ENCODE results near the gene PKLR.

PKLR gene

DNA sequence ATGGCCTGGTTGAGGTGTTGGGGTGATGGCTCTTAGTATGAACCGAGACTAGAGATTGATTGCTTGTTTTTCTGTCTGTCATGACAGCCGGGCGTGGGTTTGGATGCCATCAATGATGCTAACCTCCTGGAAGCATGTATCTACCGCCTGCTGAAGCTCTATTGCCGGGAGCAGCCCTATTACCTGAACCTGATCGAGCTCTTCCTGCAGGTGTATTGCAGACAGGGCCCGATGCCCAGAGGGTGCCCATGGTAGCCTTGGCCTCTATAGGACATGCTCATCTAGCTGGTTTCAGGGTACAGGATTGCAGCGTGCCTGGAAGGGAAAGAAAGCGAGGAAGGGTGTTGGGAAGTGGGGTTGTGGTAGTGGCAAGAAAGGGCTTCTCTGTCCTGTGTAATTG lies 16.8 kb upstream of the PKLR start:
- no peak overlapping the region for H3K4me3 ChIP-seq (ENCODE audit: low read depth, low read length)
- H3K27ac ChIP-seq (ENCODE audit: low read depth, low read length) = no peak overlapping the region
- peaks cover 20% of the 10 kb centered on the region for H3K79me2 ChIP-seq (ENCODE audit: control insufficient read depth, insufficient read depth, low read length, unreplicated experiment)
- no peak overlapping the region for H2AFZ ChIP-seq (ENCODE audit: low read length, unreplicated experiment)
- no peaks in the 10 kb centered on the region for H3K27me3 ChIP-seq (ENCODE audit: insufficient read depth, low read length)
- H3K36me3 ChIP-seq (ENCODE audit: insufficient read depth, low read length) = peaks cover 12% of the 10 kb centered on the region; the same call in 1 of the 2 replicates
- peaks cover 24% of the 10 kb centered on the region for H3K4me1 ChIP-seq (ENCODE audit: control insufficient read depth, insufficient read depth, low read length, unreplicated experiment)

DNA sequence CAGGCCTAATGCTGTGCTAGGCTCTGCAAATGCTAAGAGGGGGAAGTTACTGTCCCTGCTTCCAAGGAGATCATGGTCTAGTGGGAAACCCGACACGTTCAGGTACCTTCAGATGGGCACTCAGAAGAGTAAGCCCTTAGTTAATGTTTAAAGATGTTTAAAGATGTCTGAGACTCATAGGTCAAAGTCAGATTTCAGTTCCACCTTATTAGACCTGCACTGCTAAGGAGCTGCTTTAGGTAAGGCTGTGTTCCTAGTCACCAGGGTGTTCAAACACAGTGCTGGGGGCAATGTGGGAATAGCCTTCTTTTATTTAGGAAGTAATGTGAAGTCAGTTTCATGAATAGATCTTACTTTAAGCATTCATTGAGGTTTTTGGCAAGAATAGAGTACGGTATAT lies 15.7 kb upstream of the PKLR start:
- H3K27ac ChIP-seq (ENCODE audit: low read depth, low read length) = no peak overlapping the region

DNA sequence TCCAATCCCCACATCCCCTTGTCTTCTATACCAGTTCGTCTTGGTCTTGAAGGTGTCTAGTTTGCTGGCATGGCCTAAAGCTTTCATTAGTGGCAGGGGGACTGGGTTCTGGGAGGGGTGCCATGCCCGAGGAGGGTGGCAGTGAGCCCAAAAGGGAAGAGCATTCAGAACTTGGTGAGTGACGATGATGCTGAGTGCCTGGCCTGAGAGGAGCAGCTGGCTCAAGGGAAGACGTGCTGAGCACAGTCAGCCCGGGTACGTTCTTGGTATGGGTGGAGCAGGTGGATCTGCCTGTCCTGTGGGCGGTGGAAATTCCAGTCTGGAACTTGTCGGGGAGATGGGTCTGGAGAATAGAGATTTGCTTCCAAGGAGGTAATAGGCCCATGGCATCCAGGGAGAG lies 12.0 kb upstream of the PKLR start:
- Histone ChIP-seq H3K4me1 (ENCODE audit: control insufficient read depth, insufficient read depth, low read length, unreplicated experiment) (peaks cover 14% of the 10 kb centered on the region), H3K36me3 (ENCODE audit: insufficient read depth, low read length) (peaks cover 7% of the 10 kb centered on the region; the same call in 1 of the 2 replicates)

More for the DNA sequence above, 15.7 kb upstream of the PKLR start:
- H2AFZ ChIP-seq (ENCODE audit: low read length, unreplicated experiment) = no peak overlapping the region
- peaks cover 18% of the 10 kb centered on the region for H3K4me1 ChIP-seq (ENCODE audit: control insufficient read depth, insufficient read depth, low read length, unreplicated experiment)
- no peak overlapping the region for H3K4me3 ChIP-seq (ENCODE audit: low read depth, low read length)
- H3K79me2 ChIP-seq (ENCODE audit: control insufficient read depth, insufficient read depth, low read length, unreplicated experiment) = peaks cover 18% of the 10 kb centered on the region
- H3K36me3 ChIP-seq (ENCODE audit: insufficient read depth, low read length) = peaks cover 16% of the 10 kb centered on the region; the same call in 1 of the 2 replicates
- H3K27me3 ChIP-seq (ENCODE audit: insufficient read depth, low read length) = no peaks in the 10 kb centered on the region

DNA sequence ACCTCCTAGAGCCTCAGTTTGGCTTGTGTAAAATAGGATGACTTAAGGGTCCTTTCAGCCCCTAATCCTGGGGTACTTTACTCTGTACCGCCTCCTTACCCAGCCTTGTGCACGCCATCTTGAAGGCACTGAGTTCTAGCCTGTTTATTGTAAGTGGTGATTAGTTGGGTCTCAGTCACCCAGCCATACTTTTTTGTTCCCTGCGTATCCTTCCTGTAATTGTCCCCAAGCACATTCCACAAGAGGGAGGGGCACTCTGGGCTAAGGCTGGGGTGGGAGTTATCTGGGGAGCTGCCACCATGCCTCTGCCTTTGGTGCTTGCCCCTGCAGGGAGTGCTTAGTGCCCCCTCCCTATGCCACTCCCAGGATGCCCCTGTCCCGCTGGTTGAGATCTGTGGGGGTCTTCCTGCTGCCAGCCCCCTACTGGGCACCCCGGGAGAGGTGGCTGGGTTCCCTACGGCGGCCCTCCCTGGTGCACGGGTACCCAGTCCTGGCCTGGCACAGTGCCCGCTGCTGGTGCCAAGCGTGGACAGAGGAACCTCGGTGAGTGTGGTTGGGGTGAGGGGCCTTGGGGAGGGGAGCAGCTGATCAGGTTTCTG lies 8.3 kb upstream of the PKLR start:
- H3K4me3 ChIP-seq (ENCODE audit: low read depth, low read length) = peak overlapping the region; percentile 80
- peak overlapping the region; percentile 97 for H3K27ac ChIP-seq (ENCODE audit: low read depth, low read length)
- H3K36me3 ChIP-seq (ENCODE audit: insufficient read depth, low read length) = peaks cover 7% of the 10 kb centered on the region; the same call in 1 of the 2 replicates
- H3K27me3 ChIP-seq (ENCODE audit: insufficient read depth, low read length) = no peaks in the 10 kb centered on the region
- H3K79me2 ChIP-seq (ENCODE audit: control insufficient read depth, insufficient read depth, low read length, unreplicated experiment) = peaks cover 38% of the 10 kb centered on the region
- peak overlapping the region; percentile 11 for H2AFZ ChIP-seq (ENCODE audit: low read length, unreplicated experiment)
- H3K4me1 ChIP-seq (ENCODE audit: control insufficient read depth, insufficient read depth, low read length, unreplicated experiment) = peaks cover 24% of the 10 kb centered on the region

More for the DNA sequence above, 12.0 kb upstream of the PKLR start:
- no peak overlapping the region for H3K27ac ChIP-seq (ENCODE audit: low read depth, low read length)
- H3K79me2 ChIP-seq (ENCODE audit: control insufficient read depth, insufficient read depth, low read length, unreplicated experiment) = peaks cover 38% of the 10 kb centered on the region
- H3K4me3 ChIP-seq (ENCODE audit: low read depth, low read length) = no peak overlapping the region
- no peaks in the 10 kb centered on the region for H3K27me3 ChIP-seq (ENCODE audit: insufficient read depth, low read length)
- no peak overlapping the region for H2AFZ ChIP-seq (ENCODE audit: low read length, unreplicated experiment)

DNA sequence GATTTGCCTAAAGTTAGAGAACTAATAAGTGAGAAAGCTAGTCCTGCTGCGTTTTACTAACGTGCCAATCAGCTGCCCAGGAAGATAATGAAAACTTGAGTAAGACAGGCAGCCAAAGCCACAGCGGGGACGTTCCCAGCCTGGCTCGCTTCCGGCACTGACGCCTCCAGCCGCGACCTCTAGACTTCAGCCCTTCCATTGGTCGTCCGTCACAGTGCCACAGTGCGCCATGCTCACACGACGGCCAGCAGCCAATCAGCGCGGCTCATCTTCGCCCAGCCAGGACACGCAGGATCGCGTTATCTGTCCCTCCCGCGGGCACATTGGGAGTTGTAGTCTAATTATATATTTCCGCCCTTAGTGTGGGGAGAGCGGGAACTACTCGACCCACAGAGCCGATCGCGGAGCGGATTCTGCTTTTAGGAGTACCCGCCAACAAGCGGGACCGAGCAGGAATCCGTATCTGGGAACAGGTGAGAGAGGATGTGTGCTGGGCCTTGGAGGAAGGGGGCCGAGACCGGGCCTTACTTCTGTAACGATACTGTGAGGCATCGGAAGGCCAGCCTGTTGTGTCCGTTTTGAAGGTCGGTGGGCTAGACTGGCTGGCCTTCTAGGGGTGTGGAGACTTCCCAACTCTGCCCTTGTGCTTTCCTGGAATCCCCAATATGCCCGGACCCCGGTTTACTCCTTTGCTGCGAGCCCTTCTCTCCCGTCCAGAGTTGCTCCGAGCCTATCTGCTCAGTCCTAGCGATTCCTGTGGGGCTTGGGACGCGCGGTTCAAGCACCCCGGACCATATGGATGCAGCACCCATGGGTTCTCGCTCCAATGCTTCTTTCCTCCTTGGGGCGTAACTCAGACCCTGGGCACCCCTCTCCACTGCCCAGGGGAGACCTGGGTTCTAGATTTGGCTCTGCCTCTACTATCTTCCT lies 7.5 kb upstream of the PKLR start, which contains the start of gene FDPS:
FDPS (plus strand) TSS at position 374 of the 930 bp plus-strand sequence. CDS start 924 bp downstream, outside the sequence.
- H3K79me2 ChIP-seq (ENCODE audit: control insufficient read depth, insufficient read depth, low read length, unreplicated experiment) = peaks cover 38% of the 10 kb centered on the region
- H3K36me3 ChIP-seq (ENCODE audit: insufficient read depth, low read length) = peaks cover 7% of the 10 kb centered on the region; the same call in 1 of the 2 replicates
- H2AFZ ChIP-seq (ENCODE audit: low read length, unreplicated experiment) = peak within 1 kb of the TSS; percentile 91
- peak within 1 kb of the TSS; percentile 80 for H3K4me3 ChIP-seq (ENCODE audit: low read depth, low read length)
- H3K27ac ChIP-seq (ENCODE audit: low read depth, low read length) = peak within 1 kb of the TSS; percentile 97
- peaks cover 24% of the 10 kb centered on the region for H3K4me1 ChIP-seq (ENCODE audit: control insufficient read depth, insufficient read depth, low read length, unreplicated experiment)
- no peaks in the 10 kb centered on the region for H3K27me3 ChIP-seq (ENCODE audit: insufficient read depth, low read length)

DNA sequence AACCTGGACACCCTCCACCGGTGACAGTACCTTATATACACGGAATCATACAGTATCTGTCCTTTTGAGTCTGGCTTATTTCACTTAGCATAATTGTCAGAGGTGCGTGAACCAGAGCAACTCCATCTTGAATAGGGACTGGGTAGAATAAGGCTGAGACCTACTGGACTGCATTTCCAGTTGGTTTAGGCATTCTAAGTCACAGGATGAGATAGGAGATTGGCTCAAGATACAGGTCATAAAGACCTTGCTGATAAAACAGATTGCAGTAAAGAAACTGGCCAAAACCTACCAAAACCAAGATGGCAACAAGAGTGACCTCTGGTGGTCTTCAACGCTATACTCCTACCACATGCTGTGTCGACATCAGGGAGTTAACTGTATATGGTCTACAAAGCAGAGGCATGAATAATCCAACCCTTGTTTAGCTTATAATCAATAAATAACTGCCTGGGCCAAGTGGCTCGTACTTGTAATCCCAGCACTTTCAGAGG lies 6.1 kb upstream of the PKLR start:
- H2AFZ ChIP-seq (ENCODE audit: low read length, unreplicated experiment) = no peak overlapping the region
- H3K36me3 ChIP-seq (ENCODE audit: insufficient read depth, low read length) = peaks cover under 1% of the 10 kb centered on the region; the same call in 1 of the 2 replicates
- H3K4me3 ChIP-seq (ENCODE audit: low read depth, low read length) = no peak overlapping the region
- H3K79me2 ChIP-seq (ENCODE audit: control insufficient read depth, insufficient read depth, low read length, unreplicated experiment) = peaks cover 34% of the 10 kb centered on the region
- H3K27me3 ChIP-seq (ENCODE audit: insufficient read depth, low read length) = no peaks in the 10 kb centered on the region
- H3K27ac ChIP-seq (ENCODE audit: low read depth, low read length) = 0 out of 2 replicates have a peak overlapping the region, but pooled peaks have one; percentile 97
- peaks cover 24% of the 10 kb centered on the region for H3K4me1 ChIP-seq (ENCODE audit: control insufficient read depth, insufficient read depth, low read length, unreplicated experiment)

DNA sequence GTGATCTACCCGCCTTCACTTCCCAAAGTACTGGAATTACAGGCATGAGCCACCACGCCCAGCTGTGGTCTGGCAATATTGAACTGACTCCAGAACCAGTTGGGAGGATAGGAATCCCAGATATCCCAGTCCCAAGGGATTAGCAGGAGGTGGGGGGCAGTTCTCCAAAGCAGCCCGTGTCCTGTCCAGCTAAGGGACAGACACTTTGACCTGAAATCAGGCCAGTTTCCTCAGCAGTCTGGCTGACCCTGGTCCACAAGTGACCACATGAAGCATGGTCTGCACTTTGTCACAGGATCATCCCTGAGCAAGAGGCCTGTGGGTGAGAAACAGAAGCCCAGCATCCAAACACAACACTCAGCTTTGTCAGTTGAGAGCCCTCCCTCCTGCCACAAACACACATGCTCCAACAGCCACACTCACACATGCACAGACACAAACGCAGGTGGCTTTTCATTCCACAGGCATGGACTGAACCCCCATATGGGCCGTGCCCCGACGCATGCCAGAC lies 4.7 kb upstream of the PKLR start:
- Histone ChIP-seq H3K4me3 (ENCODE audit: low read depth, low read length) (no peak overlapping the region), H2AFZ (ENCODE audit: low read length, unreplicated experiment) (peak overlapping the region; percentile 3), H3K36me3 (ENCODE audit: insufficient read depth, low read length) (no peaks in the 10 kb centered on the region), H3K4me1 (ENCODE audit: control insufficient read depth, insufficient read depth, low read length, unreplicated experiment) (peaks cover 20% of the 10 kb centered on the region), H3K27ac (ENCODE audit: low read depth, low read length) (no peak overlapping the region), H3K27me3 (ENCODE audit: insufficient read depth, low read length) (no peaks in the 10 kb centered on the region), H3K79me2 (ENCODE audit: control insufficient read depth, insufficient read depth, low read length, unreplicated experiment) (peaks cover 22% of the 10 kb centered on the region)

DNA sequence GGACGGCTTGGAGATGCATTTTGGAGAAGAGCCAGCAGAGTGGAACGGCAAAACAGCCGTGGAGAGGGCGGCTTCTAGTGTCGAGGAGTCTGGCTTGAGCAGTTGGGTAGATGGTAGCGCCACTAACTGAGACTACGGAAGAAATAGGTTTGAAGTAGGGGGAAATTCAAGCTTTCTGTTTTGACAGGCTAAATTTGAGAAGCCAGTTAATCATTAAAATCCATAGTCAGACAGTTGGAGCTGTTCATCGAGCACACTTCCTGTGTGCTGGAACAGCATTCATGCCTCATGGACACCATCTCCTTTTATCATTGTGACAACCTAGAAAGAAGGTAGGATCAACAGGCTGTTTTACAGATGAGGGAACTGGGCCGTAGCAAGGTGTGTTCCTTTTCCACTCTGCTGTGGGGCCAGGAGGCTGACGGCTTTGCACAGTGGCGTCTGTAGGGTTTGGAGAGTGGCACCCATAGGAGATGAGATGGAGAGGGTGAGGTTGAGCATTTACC lies 3.4 kb upstream of the PKLR start:
- H3K4me1 ChIP-seq (ENCODE audit: control insufficient read depth, insufficient read depth, low read length, unreplicated experiment) = peaks cover 10% of the 10 kb centered on the region
- no peaks in the 10 kb centered on the region for H3K27me3 ChIP-seq (ENCODE audit: insufficient read depth, low read length)
- no peak overlapping the region for H3K27ac ChIP-seq (ENCODE audit: low read depth, low read length)
- peaks cover 9% of the 10 kb centered on the region for H3K79me2 ChIP-seq (ENCODE audit: control insufficient read depth, insufficient read depth, low read length, unreplicated experiment)
- H3K4me3 ChIP-seq (ENCODE audit: low read depth, low read length) = no peak overlapping the region
- H2AFZ ChIP-seq (ENCODE audit: low read length, unreplicated experiment) = no peak overlapping the region
- no peaks in the 10 kb centered on the region for H3K36me3 ChIP-seq (ENCODE audit: insufficient read depth, low read length)

DNA sequence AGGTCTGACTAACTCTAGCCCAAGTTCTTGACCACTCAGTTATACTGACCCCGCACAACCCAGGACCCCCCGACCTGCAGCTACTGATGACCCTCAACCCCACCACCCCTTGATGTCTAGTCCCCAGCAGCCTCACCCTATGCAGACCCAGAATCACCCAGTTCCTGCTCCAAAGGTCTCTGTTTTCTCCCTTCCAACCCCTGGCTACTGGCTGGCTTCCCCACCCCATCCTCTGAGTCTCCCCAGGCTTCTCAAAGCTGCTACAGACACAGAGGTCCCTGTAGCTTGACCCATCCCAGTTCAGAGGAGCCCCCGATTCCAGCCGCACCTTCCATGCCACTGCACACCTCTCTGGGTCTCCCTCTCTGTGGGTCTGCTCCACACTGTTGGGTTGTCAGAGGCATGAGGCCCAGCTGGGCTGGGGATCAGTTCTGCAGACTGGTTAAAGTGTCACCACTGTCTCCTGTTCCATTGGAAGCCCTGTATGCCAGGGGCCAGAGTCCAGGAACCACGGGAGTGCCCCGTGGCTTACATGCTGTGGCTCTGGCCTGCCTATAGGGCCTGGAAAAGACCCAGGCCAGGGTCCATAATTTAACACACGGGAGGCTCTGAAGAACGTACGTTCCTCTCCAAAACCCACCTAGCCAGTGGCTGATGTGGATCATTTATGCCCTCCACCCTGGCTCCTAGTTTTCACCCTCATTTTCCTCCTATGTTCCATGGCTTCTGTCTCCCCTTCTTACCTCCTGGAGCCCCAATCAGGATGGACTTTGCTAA lies 497 bp downstream of the PKLR start:
- Histone ChIP-seq H3K36me3 (ENCODE audit: insufficient read depth, low read length) (no peaks in the 10 kb centered on the region), H3K79me2 (ENCODE audit: control insufficient read depth, insufficient read depth, low read length, unreplicated experiment) (no peaks in the 10 kb centered on the region), H3K27ac (ENCODE audit: low read depth, low read length) (no peak overlapping the region), H3K4me3 (ENCODE audit: low read depth, low read length) (no peak overlapping the region), H3K27me3 (ENCODE audit: insufficient read depth, low read length) (peaks cover 20% of the 10 kb centered on the region), H2AFZ (ENCODE audit: low read length, unreplicated experiment) (no peak overlapping the region), H3K4me1 (ENCODE audit: control insufficient read depth, insufficient read depth, low read length, unreplicated experiment) (peaks cover under 1% of the 10 kb centered on the region)

DNA sequence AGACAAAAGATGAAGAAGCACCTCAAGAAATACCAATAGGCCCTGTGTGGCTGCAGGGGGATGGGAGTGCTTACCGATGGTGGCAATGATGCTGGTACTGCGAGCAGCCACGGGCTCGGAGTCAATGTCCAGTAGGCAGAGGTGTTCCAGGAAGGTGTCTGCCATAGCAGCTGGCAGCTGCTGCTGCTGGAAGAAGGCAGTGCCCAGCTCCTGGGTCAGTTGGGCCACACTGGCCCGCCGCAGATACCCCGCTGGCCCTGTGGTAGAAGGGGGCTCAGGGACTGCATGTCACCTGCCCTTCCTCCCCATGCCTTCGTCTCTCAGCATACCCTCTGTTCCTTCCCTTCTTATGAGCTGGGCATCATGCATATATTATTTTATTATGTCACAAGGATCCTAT lies 1.2 kb downstream of the PKLR start:
- Histone ChIP-seq H3K27ac (ENCODE audit: low read depth, low read length) (no peak overlapping the region), H3K4me1 (ENCODE audit: control insufficient read depth, insufficient read depth, low read length, unreplicated experiment) (no peaks in the 10 kb centered on the region), H3K27me3 (ENCODE audit: insufficient read depth, low read length) (peaks cover 27% of the 10 kb centered on the region), H2AFZ (ENCODE audit: low read length, unreplicated experiment) (no peak overlapping the region), H3K79me2 (ENCODE audit: control insufficient read depth, insufficient read depth, low read length, unreplicated experiment) (no peaks in the 10 kb centered on the region), H3K4me3 (ENCODE audit: low read depth, low read length) (no peak overlapping the region), H3K36me3 (ENCODE audit: insufficient read depth, low read length) (no peaks in the 10 kb centered on the region)

All from ACC112 (cell line).